GM19452 (cell line): ENCODE measurements around the gene MDH2.
"Not testable (repeated sequence)": the region's sequence is repeated elsewhere in the genome, so short reads cannot be mapped to it uniquely, and the experiment has no call there.

Experiments
- ATAC-seq: cut with Tn5 transposase; IDR thresholded peaks from one replicate; pipeline ENCODE4 v1.9.1; 2021; ENCODE audit not compliant: unreplicated experiment

Gene MDH2

GRCh38 chr7:76108540-76109233, 60.8 kb downstream of the MDH2 start:
- ATAC-seq: no peak

GRCh38 chr7:76113042-76113630, 65.2 kb downstream of the MDH2 start:
- ATAC-seq: not testable (repeated sequence)

- ATAC-seq: not testable (repeated sequence)
Observed at GRCh38 chr7:76114742-76115141, 66.8 kb downstream of the MDH2 start.
